ENCODE data around the gene TNNI2. TPM values are rescaled to one million over a fixed set of nuclear protein-coding genes. Genes with fewer than 3 reads are reported as not detected.

Gene TNNI2
- total and polyA plus RNA-seq, 2 donors: 4.5 to 13.4 TPM

- Histone ChIP-seq H3K27me3 (ENCODE audit: control insufficient read depth in 2 of 2, insufficient read depth in 1 of 2, low read length in 1 of 2) (no peaks in the 10 kb centered on the region), H3K9me3 (ENCODE audit: control insufficient read depth in 2 of 2, insufficient read depth in 1 of 2, low read length in 1 of 2) (no peaks in the 10 kb centered on the region), H3K4me1 (ENCODE audit: control insufficient read depth in 2 of 2, insufficient read depth in 2 of 2, low read length in 2 of 2) (peaks cover 0 to 44% of the 10 kb centered on the region in 2 donors), H3K4me3 (ENCODE audit: low read length in 2 of 2) (no peak overlapping the region), H3K27ac (ENCODE audit: low read depth in 1 of 2, low read length in 1 of 2) (peak overlapping the region in 1 of 2 donors; percentile 43), H3K36me3 (ENCODE audit: control insufficient read depth in 2 of 2, insufficient read depth in 2 of 2, low read length in 1 of 2) (peaks cover 3 to 10% of the 10 kb centered on the region in 2 donors)
- WGBS: 95% methylated on average over 30 of the region's 30 CpGs
- DNase-seq (ENCODE audit: low read depth in 6 of 9, low spot score in 9 of 9): no peak
Measured at GRCh38 chr11:1878137-1879031, 39.6 kb downstream of the TNNI2 start.

GRCh38 chr11:1879342-1879940, 40.7 kb downstream of the TNNI2 start:
- H3K36me3 ChIP-seq (ENCODE audit: control insufficient read depth in 2 of 2, insufficient read depth in 2 of 2, low read length in 1 of 2): peaks cover 10 to 21% of the 10 kb centered on the region in 2 donors
- 96% methylated on average over 13 of the region's 13 CpGs for WGBS
- no peaks in the 10 kb centered on the region for H3K9me3 ChIP-seq (ENCODE audit: control insufficient read depth in 2 of 2, insufficient read depth in 1 of 2, low read length in 1 of 2)
- no peak overlapping the region for H3K4me3 ChIP-seq (ENCODE audit: low read length in 2 of 2)
- H3K27ac ChIP-seq (ENCODE audit: low read depth in 1 of 2, low read length in 1 of 2): no peak overlapping the region
- H3K4me1 ChIP-seq (ENCODE audit: control insufficient read depth in 2 of 2, insufficient read depth in 2 of 2, low read length in 2 of 2): peaks cover 0 to 44% of the 10 kb centered on the region in 2 donors
- DNase-seq (ENCODE audit: low read depth in 6 of 9, low spot score in 9 of 9): no peak
- H3K27me3 ChIP-seq (ENCODE audit: control insufficient read depth in 2 of 2, insufficient read depth in 1 of 2, low read length in 1 of 2): no peaks in the 10 kb centered on the region

- H3K36me3 ChIP-seq (ENCODE audit: control insufficient read depth in 2 of 2, insufficient read depth in 2 of 2, low read length in 1 of 2): peaks cover 14 to 27% of the 10 kb centered on the region in 2 donors
- 95% methylated on average over 32 of the region's 32 CpGs for WGBS
- DNase-seq (ENCODE audit: low read depth in 6 of 9, low spot score in 9 of 9): no peak
- H3K9me3 ChIP-seq (ENCODE audit: control insufficient read depth in 2 of 2, insufficient read depth in 1 of 2, low read length in 1 of 2): no peaks in the 10 kb centered on the region
- peaks cover 0 to 43% of the 10 kb centered on the region in 2 donors for H3K4me1 ChIP-seq (ENCODE audit: control insufficient read depth in 2 of 2, insufficient read depth in 2 of 2, low read length in 2 of 2)
- H3K4me3 ChIP-seq (ENCODE audit: low read length in 2 of 2): no peak overlapping the region
- no peaks in the 10 kb centered on the region for H3K27me3 ChIP-seq (ENCODE audit: control insufficient read depth in 2 of 2, insufficient read depth in 1 of 2, low read length in 1 of 2)
- H3K27ac ChIP-seq (ENCODE audit: low read depth in 1 of 2, low read length in 1 of 2): peak overlapping the region; percentile 25 to 73
Measured at GRCh38 chr11:1879941-1880720, 41.4 kb downstream of the TNNI2 start.

- H3K9me3 ChIP-seq (ENCODE audit: control insufficient read depth in 2 of 2, insufficient read depth in 1 of 2, low read length in 1 of 2): no peaks in the 10 kb centered on the region
- H3K36me3 ChIP-seq (ENCODE audit: control insufficient read depth in 2 of 2, insufficient read depth in 2 of 2, low read length in 1 of 2): peaks cover 14 to 34% of the 10 kb centered on the region in 2 donors
- peak overlapping the region in 1 of 2 donors; percentile 73 for H3K27ac ChIP-seq (ENCODE audit: low read depth in 1 of 2, low read length in 1 of 2)
- H3K4me3 ChIP-seq (ENCODE audit: low read length in 2 of 2): no peak overlapping the region
- DNase-seq (ENCODE audit: low read depth in 6 of 9, low spot score in 9 of 9): no peak
- H3K27me3 ChIP-seq (ENCODE audit: control insufficient read depth in 2 of 2, insufficient read depth in 1 of 2, low read length in 1 of 2): no peaks in the 10 kb centered on the region
- H3K4me1 ChIP-seq (ENCODE audit: control insufficient read depth in 2 of 2, insufficient read depth in 2 of 2, low read length in 2 of 2): peaks cover 0 to 40% of the 10 kb centered on the region in 2 donors
- WGBS: 85% methylated on average over 9 of the region's 9 CpGs
Measured at GRCh38 chr11:1880746-1881441, 42.1 kb downstream of the TNNI2 start.

GRCh38 chr11:1881442-1882264, 42.9 kb downstream of the TNNI2 start:
- H3K36me3 ChIP-seq (ENCODE audit: control insufficient read depth in 2 of 2, insufficient read depth in 2 of 2, low read length in 1 of 2): peaks cover 14 to 36% of the 10 kb centered on the region in 2 donors
- peak overlapping the region in 1 of 2 donors; percentile 56 for H3K27ac ChIP-seq (ENCODE audit: low read depth in 1 of 2, low read length in 1 of 2)
- no peak overlapping the region for H3K4me3 ChIP-seq (ENCODE audit: low read length in 2 of 2)
- H3K9me3 ChIP-seq (ENCODE audit: control insufficient read depth in 2 of 2, insufficient read depth in 1 of 2, low read length in 1 of 2): no peaks in the 10 kb centered on the region
- 55% methylated on average over 43 of the region's 43 CpGs for WGBS
- H3K27me3 ChIP-seq (ENCODE audit: control insufficient read depth in 2 of 2, insufficient read depth in 1 of 2, low read length in 1 of 2): no peaks in the 10 kb centered on the region
- peak in 2 of 9 donors; percentile 35 to 62 for DNase-seq (ENCODE audit: low read depth in 6 of 9, low spot score in 9 of 9)
- peaks cover 0 to 34% of the 10 kb centered on the region in 2 donors for H3K4me1 ChIP-seq (ENCODE audit: control insufficient read depth in 2 of 2, insufficient read depth in 2 of 2, low read length in 2 of 2)

- H3K4me1 ChIP-seq (ENCODE audit: control insufficient read depth in 2 of 2, insufficient read depth in 2 of 2, low read length in 2 of 2): peaks cover 0 to 34% of the 10 kb centered on the region in 2 donors
- 45% methylated on average over 23 of the region's 23 CpGs for WGBS
Measured at GRCh38 chr11:1882265-1883238, 43.8 kb downstream of the TNNI2 start.

GRCh38 chr11:1883346-1884302, 44.8 kb downstream of the TNNI2 start:
- peaks cover 21 to 40% of the 10 kb centered on the region in 2 donors for H3K36me3 ChIP-seq (ENCODE audit: control insufficient read depth in 2 of 2, insufficient read depth in 2 of 2, low read length in 1 of 2)

More at GRCh38 chr11:1882265-1883238, 43.8 kb downstream of the TNNI2 start:
- peak; percentile 45 to 89 (median 79) for DNase-seq (ENCODE audit: low read depth in 6 of 9, low spot score in 9 of 9)
- peaks cover 16 to 36% of the 10 kb centered on the region in 2 donors for H3K36me3 ChIP-seq (ENCODE audit: control insufficient read depth in 2 of 2, insufficient read depth in 2 of 2, low read length in 1 of 2)
- H3K27me3 ChIP-seq (ENCODE audit: control insufficient read depth in 2 of 2, insufficient read depth in 1 of 2, low read length in 1 of 2): no peaks in the 10 kb centered on the region
- H3K4me3 ChIP-seq (ENCODE audit: low read length in 2 of 2): no peak overlapping the region
- no peaks in the 10 kb centered on the region for H3K9me3 ChIP-seq (ENCODE audit: control insufficient read depth in 2 of 2, insufficient read depth in 1 of 2, low read length in 1 of 2)
- peak overlapping the region in 1 of 2 donors; percentile 56 for H3K27ac ChIP-seq (ENCODE audit: low read depth in 1 of 2, low read length in 1 of 2)

More at GRCh38 chr11:1883346-1884302, 44.8 kb downstream of the TNNI2 start:
- no peaks in the 10 kb centered on the region for H3K9me3 ChIP-seq (ENCODE audit: control insufficient read depth in 2 of 2, insufficient read depth in 1 of 2, low read length in 1 of 2)
- no peak for DNase-seq (ENCODE audit: low read depth in 6 of 9, low spot score in 9 of 9)
- WGBS: 98% methylated on average over 14 of the region's 14 CpGs
- H3K27me3 ChIP-seq (ENCODE audit: control insufficient read depth in 2 of 2, insufficient read depth in 1 of 2, low read length in 1 of 2): no peaks in the 10 kb centered on the region
- H3K4me3 ChIP-seq (ENCODE audit: low read length in 2 of 2): no peak overlapping the region
- H3K4me1 ChIP-seq (ENCODE audit: control insufficient read depth in 2 of 2, insufficient read depth in 2 of 2, low read length in 2 of 2): peaks cover 0 to 38% of the 10 kb centered on the region in 2 donors
- no peak overlapping the region for H3K27ac ChIP-seq (ENCODE audit: low read depth in 1 of 2, low read length in 1 of 2)
